Stimulated activated CD8-positive, alpha-beta memory T cell treated with anti-CD3 and anti-CD28 coated beads, Interleukin-4, amount 100 ng/mL, for 48 hours (primary cell): Measurements from ENCODE around the gene AHRR.

Experiments
- DNase-seq: peaks from one replicate; pipeline ENCODE4 v3.0.0-alpha.2; 2020

AHRR gene

GRCh38 chr5:321726-322251 is 275 bp downstream of the AHRR start:
- no peak for DNase-seq

- DNase-seq, result peak; percentile 47
Observed at GRCh38 chr5:322281-322941, 897 bp downstream of the AHRR start.

GRCh38 chr5:322942-323879 is 1.7 kb downstream of the AHRR start:
- peak; percentile 25 for DNase-seq

- DNase-seq, result peak; percentile 19
Observed at GRCh38 chr5:324736-325612, 3.5 kb downstream of the AHRR start.

GRCh38 chr5:326109-326508 is 4.6 kb downstream of the AHRR start:
- DNase-seq, result no peak

- DNase-seq, result no peak
Observed at GRCh38 chr5:329121-329735, 7.7 kb downstream of the AHRR start.

GRCh38 chr5:329768-330167 is 8.3 kb downstream of the AHRR start:
- DNase-seq, result no peak

- DNase-seq, result peak; percentile 64
Observed at GRCh38 chr5:332843-333242, 11.3 kb downstream of the AHRR start.

GRCh38 chr5:333945-334344 is 12.4 kb downstream of the AHRR start:
- no peak for DNase-seq

- no peak for DNase-seq
Observed at GRCh38 chr5:334903-335739, 13.6 kb downstream of the AHRR start.

- no peak for DNase-seq
Observed at GRCh38 chr5:335740-336038, 14.2 kb downstream of the AHRR start.

- no peak for DNase-seq
Observed at GRCh38 chr5:337563-338130, 16.1 kb downstream of the AHRR start.

- DNase-seq, result no peak
Observed at GRCh38 chr5:342501-343460, 21.3 kb downstream of the AHRR start.

- DNase-seq, result peak; percentile 69
Observed at GRCh38 chr5:343461-344401, 22.2 kb downstream of the AHRR start.

GRCh38 chr5:344668-345067 is 23.2 kb downstream of the AHRR start:
- DNase-seq, result no peak

GRCh38 chr5:345404-346195 is 24.1 kb downstream of the AHRR start:
- no peak for DNase-seq

- no peak for DNase-seq
Observed at GRCh38 chr5:346229-346935, 24.9 kb downstream of the AHRR start.
